Omental fat pad (tissue), 4 donors: ENCODE measurements around the gene TCP11. TPM values are rescaled to one million over a fixed set of nuclear protein-coding genes. Genes with fewer than 3 reads are reported as not detected.

ENCODE experiments used
- ATAC-seq: fragments of 150-250 bp; one replicate; pipeline ENCODE4 v1.9.1; 2016; ENCODE audit warnings: mild to moderate bottlenecking, moderate library complexity; ENCODE audit not compliant: low FRiP score
- DNase-seq: peaks from one replicate; pipeline ENCODE4 v3.0.0-alpha.2; 2019; ENCODE audit warnings: low spot score
- total RNA-seq, 4 donors: library from RNA; depleted of rRNA; stranded (reverse); fragments of >200 nt; gene quantifications; one replicate each; pipeline ENCODE4 v1.1.0, GENCODE V29; 2016
- TF ChIP-seq, protein P1 (sequence below), 3 donors: fragments of 450-650 bp; IDR thresholded peaks; one replicate each; pipeline ENCODE4 v1.5.1; 2016 to 2017; ENCODE audit warnings: antibody characterized with exemption in 3 of 3, mild to moderate bottlenecking in 3 of 3, moderate library complexity in 2 of 3

Gene TCP11
- total RNA-seq, result not detected

DNA sequence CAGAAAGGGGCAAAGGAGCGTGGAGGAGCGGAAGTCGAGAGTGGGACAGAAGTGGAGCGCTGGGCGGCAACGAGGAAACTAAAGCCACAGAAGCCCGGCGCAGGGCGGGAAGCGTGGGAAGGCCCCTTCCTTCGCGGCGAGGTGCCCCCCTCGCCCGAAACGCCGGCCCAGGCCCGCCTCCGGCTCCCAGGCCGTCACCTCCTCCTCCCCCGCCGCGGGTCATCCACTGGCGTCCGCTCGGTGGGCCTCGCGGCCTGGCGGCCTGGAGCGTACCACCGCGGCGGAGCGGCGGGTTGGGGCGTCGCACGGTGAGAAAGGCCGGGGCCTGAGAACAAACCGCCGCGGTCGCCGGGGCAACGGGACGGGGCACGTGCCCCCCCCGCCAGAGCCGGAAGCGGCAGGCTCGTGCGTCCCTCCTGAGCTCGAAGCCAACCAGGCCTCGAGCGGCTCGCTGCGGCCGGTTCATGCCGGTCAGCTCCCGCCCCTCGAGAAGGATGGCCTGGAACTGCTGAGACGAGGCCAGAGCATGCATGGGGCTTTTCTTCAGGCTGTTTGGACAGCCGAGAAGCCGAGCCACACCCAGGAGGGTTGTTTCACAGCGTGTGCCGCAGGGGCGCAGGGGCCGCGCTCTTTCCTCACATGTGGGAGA, at the start of gene TCP11:
Gene TCP11, minus strand, starts transcription at position 333 of the 649 bp plus-strand sequence. CDS start 469 bp downstream, outside the sequence.
- DNase-seq (no peak), ATAC-seq (no peak)
- TF ChIP-seq, protein P1, sequence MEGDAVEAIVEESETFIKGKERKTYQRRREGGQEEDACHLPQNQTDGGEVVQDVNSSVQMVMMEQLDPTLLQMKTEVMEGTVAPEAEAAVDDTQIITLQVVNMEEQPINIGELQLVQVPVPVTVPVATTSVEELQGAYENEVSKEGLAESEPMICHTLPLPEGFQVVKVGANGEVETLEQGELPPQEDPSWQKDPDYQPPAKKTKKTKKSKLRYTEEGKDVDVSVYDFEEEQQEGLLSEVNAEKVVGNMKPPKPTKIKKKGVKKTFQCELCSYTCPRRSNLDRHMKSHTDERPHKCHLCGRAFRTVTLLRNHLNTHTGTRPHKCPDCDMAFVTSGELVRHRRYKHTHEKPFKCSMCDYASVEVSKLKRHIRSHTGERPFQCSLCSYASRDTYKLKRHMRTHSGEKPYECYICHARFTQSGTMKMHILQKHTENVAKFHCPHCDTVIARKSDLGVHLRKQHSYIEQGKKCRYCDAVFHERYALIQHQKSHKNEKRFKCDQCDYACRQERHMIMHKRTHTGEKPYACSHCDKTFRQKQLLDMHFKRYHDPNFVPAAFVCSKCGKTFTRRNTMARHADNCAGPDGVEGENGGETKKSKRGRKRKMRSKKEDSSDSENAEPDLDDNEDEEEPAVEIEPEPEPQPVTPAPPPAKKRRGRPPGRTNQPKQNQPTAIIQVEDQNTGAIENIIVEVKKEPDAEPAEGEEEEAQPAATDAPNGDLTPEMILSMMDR (IDR thresholded peaks at IDR 0.05), result no peak

DNA sequence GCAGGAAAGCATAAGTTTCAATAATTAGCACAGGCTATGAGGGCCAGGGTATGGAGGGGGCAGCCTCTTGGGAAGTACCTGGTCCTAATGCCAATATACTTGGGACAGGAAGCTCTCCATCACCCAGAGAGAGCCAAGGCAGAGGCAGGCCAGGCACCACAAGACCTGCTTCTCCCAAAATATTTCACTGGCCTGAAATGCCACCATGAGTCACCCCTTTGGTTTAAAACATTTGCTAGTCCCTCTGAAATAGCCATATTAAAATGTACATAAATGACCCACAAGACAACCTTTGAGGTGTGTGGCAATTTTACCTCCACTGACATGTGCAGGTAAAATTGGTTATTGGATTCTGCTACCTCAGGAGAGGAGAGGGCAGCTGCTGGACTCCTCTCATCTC, 49.2 kb upstream of the TCP11 start:
- DNase-seq, result no peak
- TF ChIP-seq, protein P1 (IDR thresholded peaks at IDR 0.05), result no peak
- ATAC-seq, result no peak

DNA sequence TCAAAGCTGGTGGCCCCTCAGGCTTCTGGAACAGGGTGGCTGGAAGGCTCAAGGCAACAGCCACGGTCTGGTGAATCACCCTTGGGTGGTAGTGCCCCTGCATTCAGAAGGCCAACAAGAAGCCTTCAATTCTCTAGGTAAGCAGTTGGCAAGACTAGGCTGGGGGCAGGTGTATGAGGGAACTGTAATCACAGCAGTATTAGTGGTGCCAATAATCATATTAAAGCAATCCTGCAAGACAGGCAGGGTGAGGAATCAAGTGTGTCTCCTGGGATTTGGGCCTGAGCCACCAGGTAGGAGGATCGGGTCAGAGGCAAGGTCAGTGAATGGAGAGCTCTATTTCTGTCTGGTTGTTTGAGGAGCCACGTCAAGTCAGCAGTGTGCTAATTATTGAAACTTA, 47.7 kb upstream of the TCP11 start:
- no peak for DNase-seq
- TF ChIP-seq, protein P1 (IDR thresholded peaks at IDR 0.05), result no peak
- no peak for ATAC-seq

- no peak for DNase-seq
- no peak for ATAC-seq
- TF ChIP-seq, protein P1 (IDR thresholded peaks at IDR 0.05), result no peak
Measured at GRCh38 chr6:35186571-35186970, 45.4 kb upstream of the TCP11 start.

DNA sequence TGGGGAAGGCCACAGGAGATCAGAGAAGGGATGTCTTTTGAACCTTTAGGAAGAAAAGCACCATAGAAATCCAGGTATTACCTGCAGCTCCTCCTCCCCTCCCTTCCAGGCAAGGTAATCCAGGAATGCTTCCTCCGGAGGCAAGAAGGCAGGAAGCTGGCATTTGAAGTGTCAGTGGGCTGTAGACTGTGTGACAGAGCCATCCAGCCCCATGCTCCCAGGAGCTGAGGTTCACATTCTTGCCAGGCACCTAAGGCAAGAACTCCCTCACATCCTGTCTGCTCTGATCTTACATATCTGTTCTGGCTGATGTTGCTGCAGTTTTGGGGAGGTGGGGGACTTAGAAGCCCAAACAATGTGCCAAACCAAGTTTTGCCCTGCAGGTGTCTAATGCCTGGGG, 44.8 kb upstream of the TCP11 start:
- DNase-seq, result no peak
- no peak for ATAC-seq
- TF ChIP-seq, protein P1 (IDR thresholded peaks at IDR 0.05), result no peak

DNA sequence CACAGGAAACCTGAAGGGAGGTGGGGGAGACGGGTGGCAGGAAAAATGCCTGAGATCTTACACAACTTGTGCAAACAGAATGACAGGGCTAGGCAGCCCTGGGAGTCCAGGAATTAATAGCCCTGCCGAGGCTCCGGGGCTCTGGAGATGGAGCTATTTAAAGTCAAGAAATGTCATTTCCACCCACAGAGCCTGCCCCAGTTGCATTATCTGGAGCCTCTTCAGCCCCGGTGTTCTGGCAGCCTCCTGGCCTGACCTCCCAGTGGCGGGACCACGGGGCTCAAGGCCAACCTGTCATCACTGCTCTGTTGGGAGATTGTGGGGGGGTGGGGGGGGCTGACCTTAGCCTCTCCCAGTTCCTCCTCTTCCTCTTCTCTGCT, 44.2 kb upstream of the TCP11 start:
- no peak for ATAC-seq
- TF ChIP-seq, protein P1 (IDR thresholded peaks at IDR 0.05), result no peak
- no peak for DNase-seq

GRCh38 chr6:35184580-35185301, 43.6 kb upstream of the TCP11 start:
- ATAC-seq (no peak), DNase-seq (no peak)
- TF ChIP-seq, protein P1 (IDR thresholded peaks at IDR 0.05), result no peak
